COR-L47 (cell line): ENCODE results near the gene RASL10A.

Experiments used
- DNase-seq: peaks from one replicate; lab custom pipeline; 2025; lab: John Stamatoyannopoulos, UW

Gene RASL10A

GRCh38 chr22:29338398-29338797 lies 22.9 kb upstream of the RASL10A start:
- DNase-seq: no peak

- no peak for DNase-seq
These were observed 22.3 kb upstream of the RASL10A start for GRCh38 chr22:29337631-29338284.

- DNase-seq: no peak
These were observed 21.4 kb upstream of the RASL10A start for GRCh38 chr22:29336751-29337490.

GRCh38 chr22:29335656-29336055 lies 20.2 kb upstream of the RASL10A start:
- DNase-seq: no peak

- DNase-seq: no peak
These were observed 19.3 kb upstream of the RASL10A start for GRCh38 chr22:29334696-29335344.

- no peak for DNase-seq
These were observed 18.7 kb upstream of the RASL10A start for GRCh38 chr22:29334148-29334547.

- DNase-seq: no peak
These were observed 17.5 kb upstream of the RASL10A start for GRCh38 chr22:29332886-29333496.

GRCh38 chr22:29331658-29332300 lies 16.3 kb upstream of the RASL10A start:
- DNase-seq: no peak

GRCh38 chr22:29331213-29331612 lies 15.7 kb upstream of the RASL10A start:
- DNase-seq: no peak

GRCh38 chr22:29330753-29331152 lies 15.3 kb upstream of the RASL10A start:
- DNase-seq: no peak

- DNase-seq: no peak
These were observed 14.8 kb upstream of the RASL10A start for GRCh38 chr22:29330291-29330690.

- DNase-seq: no peak
These were observed 14.1 kb upstream of the RASL10A start for GRCh38 chr22:29329581-29329980.

- no peak for DNase-seq
These were observed 13.3 kb upstream of the RASL10A start for GRCh38 chr22:29328566-29329500.

- DNase-seq: no peak
These were observed 12.6 kb upstream of the RASL10A start for GRCh38 chr22:29328055-29328454.

GRCh38 chr22:29327089-29327764 lies 11.7 kb upstream of the RASL10A start:
- no peak for DNase-seq

- no peak for DNase-seq
These were observed 11.0 kb upstream of the RASL10A start for GRCh38 chr22:29326481-29326880.

- no peak for DNase-seq
These were observed 10.4 kb upstream of the RASL10A start for GRCh38 chr22:29325785-29326315.

GRCh38 chr22:29325356-29325755 lies 9.9 kb upstream of the RASL10A start:
- no peak for DNase-seq

GRCh38 chr22:29323641-29324040 lies 8.1 kb upstream of the RASL10A start:
- DNase-seq: no peak

- no peak for DNase-seq
These were observed 5.0 kb upstream of the RASL10A start for GRCh38 chr22:29320546-29320945.
